Measurements from ENCODE around the gene AP4S1. TPM values are rescaled to one million over a fixed set of nuclear protein-coding genes. Genes with fewer than 3 reads are reported as not detected.

Gene AP4S1
- total RNA-seq, 6 donors from 2014 or later: 5.3 to 11.1 (median 6.7) TPM

DNA sequence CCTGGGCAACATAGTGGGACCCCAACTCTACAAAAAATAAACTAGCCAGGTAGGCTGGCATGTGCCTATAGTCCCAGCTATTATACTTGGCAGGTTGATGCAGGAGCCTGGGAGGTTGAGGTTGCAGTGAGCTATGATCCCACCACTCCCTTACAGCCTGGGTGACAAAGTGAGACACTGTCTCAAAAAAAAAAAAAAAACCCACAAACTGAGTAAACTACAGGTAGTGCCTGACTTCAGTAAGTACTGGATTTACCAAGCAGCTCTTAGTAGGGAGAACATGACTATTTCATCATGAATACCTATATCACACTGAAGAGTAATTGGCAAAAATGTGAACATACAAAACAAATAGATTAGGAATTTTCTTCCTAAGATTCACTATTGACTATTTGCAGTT lies 32.4 kb upstream of the AP4S1 start:
- ATAC-seq (ENCODE audit: low FRiP score in 2 of 2) (no peak), DNase-seq (no peak)
- TF ChIP-seq POLR2A (IDR thresholded peaks at IDR 0.05) (no peak), EP300 (IDR thresholded peaks at IDR 0.05) (no peak), POLR2AphosphoS5 (IDR thresholded peaks at IDR 0.05) (no peak)
- TF ChIP-seq, protein P1, sequence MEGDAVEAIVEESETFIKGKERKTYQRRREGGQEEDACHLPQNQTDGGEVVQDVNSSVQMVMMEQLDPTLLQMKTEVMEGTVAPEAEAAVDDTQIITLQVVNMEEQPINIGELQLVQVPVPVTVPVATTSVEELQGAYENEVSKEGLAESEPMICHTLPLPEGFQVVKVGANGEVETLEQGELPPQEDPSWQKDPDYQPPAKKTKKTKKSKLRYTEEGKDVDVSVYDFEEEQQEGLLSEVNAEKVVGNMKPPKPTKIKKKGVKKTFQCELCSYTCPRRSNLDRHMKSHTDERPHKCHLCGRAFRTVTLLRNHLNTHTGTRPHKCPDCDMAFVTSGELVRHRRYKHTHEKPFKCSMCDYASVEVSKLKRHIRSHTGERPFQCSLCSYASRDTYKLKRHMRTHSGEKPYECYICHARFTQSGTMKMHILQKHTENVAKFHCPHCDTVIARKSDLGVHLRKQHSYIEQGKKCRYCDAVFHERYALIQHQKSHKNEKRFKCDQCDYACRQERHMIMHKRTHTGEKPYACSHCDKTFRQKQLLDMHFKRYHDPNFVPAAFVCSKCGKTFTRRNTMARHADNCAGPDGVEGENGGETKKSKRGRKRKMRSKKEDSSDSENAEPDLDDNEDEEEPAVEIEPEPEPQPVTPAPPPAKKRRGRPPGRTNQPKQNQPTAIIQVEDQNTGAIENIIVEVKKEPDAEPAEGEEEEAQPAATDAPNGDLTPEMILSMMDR (IDR thresholded peaks at IDR 0.05): no peak
- H3K36me3 ChIP-seq: peaks cover 0 to under 1% (median 0%) of the 10 kb centered on the region in 4 donors
- peaks cover 27 to 33% (median 33%) of the 10 kb centered on the region in 4 donors for H3K4me1 ChIP-seq
- H3K9me3 ChIP-seq: peaks cover 0 to 3% (median 0%) of the 10 kb centered on the region in 4 donors
- no peak overlapping the region for H3K27ac ChIP-seq
- H3K27me3 ChIP-seq: no peaks in the 10 kb centered on the region
- H3K4me3 ChIP-seq: no peak overlapping the region

DNA sequence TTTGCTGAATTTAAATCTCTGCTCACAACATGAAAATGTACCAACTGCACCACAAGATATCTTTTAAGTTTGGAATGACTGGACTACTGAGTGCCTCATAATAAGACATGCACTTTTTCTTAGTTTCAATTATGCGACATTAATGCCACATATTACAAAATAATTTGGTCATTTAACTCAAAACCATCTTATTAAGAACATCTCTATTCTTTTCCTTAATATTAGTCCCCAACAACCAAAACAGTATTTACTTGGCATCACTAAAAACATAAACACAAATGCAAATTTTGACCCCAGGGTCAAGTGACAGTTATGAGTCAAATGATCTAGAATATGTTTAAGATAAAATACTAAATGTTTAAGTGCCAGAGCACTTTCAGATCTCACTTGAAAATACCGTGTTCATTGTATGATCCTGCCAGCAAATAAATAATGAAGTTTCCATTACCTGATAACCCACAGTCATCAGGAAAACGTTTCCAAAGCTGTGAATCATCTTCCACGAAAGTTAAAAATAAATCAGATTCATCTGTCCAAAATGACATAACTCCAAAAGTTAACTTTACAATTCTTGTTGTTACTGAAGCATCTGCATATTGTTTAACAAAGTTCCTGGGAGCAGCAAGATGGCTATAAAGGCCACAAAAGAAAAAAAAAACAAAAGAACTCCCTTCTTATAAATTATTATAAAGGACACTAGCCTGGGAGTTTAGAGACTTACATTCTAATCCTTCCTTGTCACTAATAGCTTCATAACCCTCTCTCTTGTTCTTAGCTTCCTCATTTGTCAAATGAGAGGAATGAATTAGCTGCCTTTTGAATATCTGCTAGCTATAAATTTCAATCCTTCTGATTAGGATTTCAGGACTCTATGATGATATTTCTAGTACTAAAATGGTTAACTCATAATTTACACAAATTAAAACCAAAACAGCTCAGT lies 30.5 kb upstream of the AP4S1 start:
- ATAC-seq (ENCODE audit: low FRiP score in 2 of 2): peak in 1 of 2 donors; percentile 53
- 12 to 21% methylated on average over 4 of the region's 4 CpGs for whole genome bisulfite sequencing, 2 donors

DNA sequence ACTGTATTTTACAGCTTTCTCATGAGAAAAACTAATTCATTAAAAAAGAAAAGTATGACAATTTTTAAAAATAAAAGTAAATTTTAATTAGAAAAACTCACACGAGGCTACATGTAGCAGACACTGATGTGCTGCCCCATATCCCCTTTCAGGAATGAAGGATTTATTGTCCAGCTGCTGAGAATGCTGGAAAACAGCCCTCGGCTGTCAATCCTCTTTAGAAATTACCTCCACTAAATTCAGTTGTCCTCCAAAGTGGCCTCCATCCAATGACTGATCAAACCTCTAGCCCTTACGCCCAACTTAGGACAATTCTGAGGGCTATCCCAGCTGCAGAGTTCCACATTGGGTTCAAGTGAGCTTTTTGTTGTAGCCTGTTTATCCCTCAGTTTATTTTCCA lies 29.8 kb upstream of the AP4S1 start:
- no peak for TF ChIP-seq EP300 (IDR thresholded peaks at IDR 0.05)
- TF ChIP-seq, protein P1 (IDR thresholded peaks at IDR 0.05): no peak
- no peak for TF ChIP-seq POLR2AphosphoS5 (IDR thresholded peaks at IDR 0.05)
- TF ChIP-seq POLR2A (IDR thresholded peaks at IDR 0.05): no peak
- WGBS, 2 donors: 82 to 83% methylated on average over 3 of the region's 3 CpGs
- Histone ChIP-seq H3K9me3 (peaks cover 0 to 8% (median 2%) of the 10 kb centered on the region in 4 donors), H3K36me3 (peaks cover 0 to 8% (median 4%) of the 10 kb centered on the region in 4 donors), H3K27ac (no peak overlapping the region), H3K4me1 (peaks cover 30 to 32% (median 30%) of the 10 kb centered on the region in 4 donors), H3K4me3 (no peak overlapping the region), H3K27me3 (no peaks in the 10 kb centered on the region)
- DNase-seq (no peak), ATAC-seq (ENCODE audit: low FRiP score in 2 of 2) (no peak)

More for the DNA sequence above, 30.5 kb upstream of the AP4S1 start:
- peaks cover 0 to 8% (median 4%) of the 10 kb centered on the region in 4 donors for H3K36me3 ChIP-seq
- no peaks in the 10 kb centered on the region for H3K27me3 ChIP-seq
- H3K4me3 ChIP-seq: no peak overlapping the region
- DNase-seq: no peak
- no peak overlapping the region for H3K27ac ChIP-seq
- peaks cover 27 to 33% (median 31%) of the 10 kb centered on the region in 4 donors for H3K4me1 ChIP-seq
- peaks cover 0 to 8% (median 2%) of the 10 kb centered on the region in 4 donors for H3K9me3 ChIP-seq
- TF ChIP-seq, protein P1 (IDR thresholded peaks at IDR 0.05): no peak
- no peak for TF ChIP-seq POLR2AphosphoS5 (IDR thresholded peaks at IDR 0.05)
- no peak for TF ChIP-seq EP300 (IDR thresholded peaks at IDR 0.05)
- no peak for TF ChIP-seq POLR2A (IDR thresholded peaks at IDR 0.05)

DNA sequence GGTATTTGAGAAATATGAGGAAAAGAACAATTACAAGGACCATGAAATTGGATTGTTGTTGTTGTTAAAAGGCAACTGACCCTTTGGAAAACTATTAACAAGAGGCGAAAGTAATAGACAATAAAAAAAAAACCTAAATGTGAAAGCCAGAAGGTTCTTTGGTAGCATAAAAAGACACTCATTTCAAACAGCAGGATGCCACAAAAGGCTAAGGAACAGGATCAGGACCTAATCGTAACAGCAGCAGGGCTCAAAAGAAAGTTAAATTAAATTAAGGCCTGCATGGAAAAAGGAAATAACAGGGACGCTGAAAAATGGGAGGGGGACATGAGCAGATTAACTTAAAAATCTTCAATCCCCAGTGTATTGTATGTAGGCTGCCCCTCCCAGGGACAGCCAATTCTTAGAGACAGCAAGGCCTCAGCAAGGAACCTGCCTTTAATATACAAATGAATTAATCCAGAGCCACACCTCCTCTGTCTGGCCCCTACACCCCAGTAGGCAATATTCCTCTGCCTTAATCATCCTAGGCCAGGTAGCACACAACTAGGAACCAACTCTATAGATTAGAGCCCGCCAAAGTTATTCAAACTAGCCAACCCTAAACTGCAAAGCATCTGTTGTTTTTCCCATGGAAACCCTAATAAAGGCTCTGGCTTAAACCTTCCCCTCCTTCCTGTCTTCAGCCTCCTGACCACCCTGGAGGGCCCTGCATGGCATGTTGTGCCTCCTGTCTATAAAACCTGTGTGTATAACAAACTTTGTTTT lies 28.4 kb upstream of the AP4S1 start:
- Histone ChIP-seq H3K27me3 (no peaks in the 10 kb centered on the region), H3K4me3 (no peak overlapping the region), H3K4me1 (peaks cover 18 to 21% (median 19%) of the 10 kb centered on the region in 4 donors), H3K36me3 (peaks cover 2 to 8% (median 5%) of the 10 kb centered on the region in 4 donors), H3K9me3 (peaks cover 0 to 8% (median 2%) of the 10 kb centered on the region in 4 donors), H3K27ac (no peak overlapping the region)
- TF ChIP-seq POLR2A (IDR thresholded peaks at IDR 0.05) (no peak), POLR2AphosphoS5 (IDR thresholded peaks at IDR 0.05) (no peak), EP300 (IDR thresholded peaks at IDR 0.05) (no peak)
- TF ChIP-seq, protein P1 (IDR thresholded peaks at IDR 0.05): no peak
- ATAC-seq (ENCODE audit: low FRiP score in 2 of 2) (no peak), DNase-seq (no peak)
- 85 to 91% methylated on average over 4 of the region's 4 CpGs for WGBS, 2 donors
